Activated naive CD8-positive, alpha-beta T cell treated with anti-CD3 and anti-CD28 coated beads, Interleukin-2, amount 10 ng/mL, durations not matched to agents 7 days and 5 days (primary cell): ENCODE measurements around the gene ARHGAP21. TPM values are rescaled to one million over a fixed set of nuclear protein-coding genes. Genes with fewer than 3 reads are reported as not detected.
A peak's percentile ranks its signal among the peaks of the same experiment; 100 is the strongest.
"Not testable (repeated sequence)": the region's sequence is repeated elsewhere in the genome, so short reads cannot be mapped to it uniquely, and the experiment has no call there.

Experiments used
- ATAC-seq: fragments of 150-1000 bp; cut with Tn5 transposase; one replicate; pipeline ENCODE4 v1.10.0; 2021; ENCODE audit warnings: low read depth, moderate library complexity
- POLR2A ChIA-PET: fragments of 350-600 bp; sonication (Branson Sonifier 250); formaldehyde crosslinking; loops from one replicate; lab custom pipeline; 2021; ENCODE audit warnings: antibody characterized with exemption; lab: Charles Lee
- DNase-seq: peaks from one replicate; pipeline ENCODE4 v3.0.0; 2021
- H3K27ac Mint-ChIP-seq: one replicate; pipeline ENCODE4 v1.8.0; 2022; ENCODE audit warnings: mild to moderate bottlenecking, mixed read lengths
- H3K27me3 Mint-ChIP-seq: one replicate; pipeline ENCODE4 v1.8.0; 2022; ENCODE audit warnings: mild to moderate bottlenecking, moderate library complexity, mixed read lengths
- H3K36me3 Mint-ChIP-seq: one replicate; pipeline ENCODE4 v1.8.0; 2021; ENCODE audit warnings: mild to moderate bottlenecking, mixed read lengths
- H3K4me1 Mint-ChIP-seq: one replicate; pipeline ENCODE4 v1.8.0; 2021; ENCODE audit warnings: mixed read lengths
- H3K4me3 Mint-ChIP-seq: one replicate; pipeline ENCODE4 v1.8.0; 2022; ENCODE audit warnings: mild to moderate bottlenecking, moderate library complexity, mixed read lengths
- H3K9me3 Mint-ChIP-seq: one replicate; pipeline ENCODE4 v1.8.0; 2021; ENCODE audit warnings: mixed read lengths
- total RNA-seq, 2 experiments: library from RNA; stranded (reverse); gene quantifications; one replicate each; pipeline ENCODE4 v1.2.3, GENCODE V29; 2021

The ARHGAP21 gene
- total RNA-seq, 2 experiments from 2014 or later = 23.5 to 29.6 TPM

DNA sequence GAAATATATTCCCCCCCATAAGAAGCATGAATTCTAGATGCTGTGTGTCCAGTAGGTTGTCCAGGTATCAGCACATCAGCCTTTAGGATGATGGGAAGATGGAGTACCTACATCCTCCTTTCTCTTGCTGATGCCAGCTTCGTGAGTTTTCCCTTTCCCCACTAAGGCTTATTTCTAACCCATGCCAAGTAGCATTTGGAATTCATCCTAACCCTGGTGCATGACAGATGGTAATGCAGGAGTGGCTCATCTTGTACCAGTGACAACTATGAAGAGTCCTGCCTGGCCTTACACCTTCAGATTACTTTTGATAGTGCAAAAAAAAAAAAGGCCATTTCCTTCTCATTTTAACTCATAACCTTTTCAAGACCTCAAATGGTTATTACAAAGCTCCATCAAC, 58.7 kb downstream of the ARHGAP21 start:
- H3K27me3 Mint-ChIP-seq = no peaks in the 10 kb centered on the region
- no peak overlapping the region for H3K4me3 Mint-ChIP-seq
- ATAC-seq (no peak), DNase-seq (no peak)
- peaks cover 5% of the 10 kb centered on the region for H3K36me3 Mint-ChIP-seq
- no peaks in the 10 kb centered on the region for H3K9me3 Mint-ChIP-seq
- no peaks in the 10 kb centered on the region for H3K4me1 Mint-ChIP-seq
- POLR2A ChIA-PET = no interaction called here
- H3K27ac Mint-ChIP-seq = no peak overlapping the region

DNA sequence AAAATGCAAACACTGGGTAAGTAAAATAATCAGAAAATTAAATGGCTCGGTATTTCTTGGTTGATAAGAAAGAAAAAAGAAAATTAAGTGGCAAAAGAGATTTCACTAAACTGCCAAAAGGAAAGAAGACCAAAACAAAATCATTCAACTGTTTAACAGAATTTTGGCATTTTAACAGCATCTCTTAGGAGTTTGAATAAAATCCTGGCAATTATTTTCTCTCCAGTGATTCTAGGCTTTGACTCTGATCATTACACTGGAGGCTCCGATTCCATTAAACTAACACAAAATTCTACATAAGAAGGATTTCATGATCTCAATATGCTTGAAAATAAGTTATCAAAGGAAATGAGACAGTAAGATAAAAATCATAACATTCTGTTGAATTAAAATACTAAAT, 62.3 kb downstream of the ARHGAP21 start:
- no peak for ATAC-seq
- POLR2A ChIA-PET = no interaction called here
- H3K27me3 Mint-ChIP-seq = no peaks in the 10 kb centered on the region

DNA sequence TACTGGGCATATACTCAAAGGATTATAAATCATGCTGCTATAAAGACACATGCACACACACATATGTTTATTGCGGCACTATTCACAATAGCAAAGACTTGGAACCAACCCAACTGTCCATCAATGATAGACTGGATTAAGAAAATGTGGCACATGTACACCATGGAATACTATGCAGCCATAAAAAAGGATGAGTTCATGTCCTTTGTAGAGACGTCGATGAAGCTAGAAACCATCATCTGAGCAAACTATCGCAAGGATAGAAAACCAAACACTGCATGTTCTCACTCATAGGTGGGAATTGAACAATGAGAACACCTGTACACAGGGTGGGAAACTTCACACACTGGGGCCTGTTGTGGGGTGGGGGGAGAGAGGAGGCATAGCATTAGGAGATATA, 65.4 kb downstream of the ARHGAP21 start:
- H3K27me3 Mint-ChIP-seq, H3K4me1 Mint-ChIP-seq, H3K27ac Mint-ChIP-seq, H3K4me3 Mint-ChIP-seq, H3K9me3 Mint-ChIP-seq, DNase-seq, POLR2A ChIA-PET, ATAC-seq: not testable (repeated sequence)
- H3K36me3 Mint-ChIP-seq = peaks cover 15% of the 10 kb centered on the region

More for the DNA sequence above, 62.3 kb downstream of the ARHGAP21 start:
- Mint-ChIP-seq H3K27ac (no peak overlapping the region), H3K4me1 (peaks cover 1% of the 10 kb centered on the region), H3K9me3 (peaks cover 5% of the 10 kb centered on the region), H3K4me3 (no peak overlapping the region), H3K36me3 (peaks cover 14% of the 10 kb centered on the region)
- no peak for DNase-seq

DNA sequence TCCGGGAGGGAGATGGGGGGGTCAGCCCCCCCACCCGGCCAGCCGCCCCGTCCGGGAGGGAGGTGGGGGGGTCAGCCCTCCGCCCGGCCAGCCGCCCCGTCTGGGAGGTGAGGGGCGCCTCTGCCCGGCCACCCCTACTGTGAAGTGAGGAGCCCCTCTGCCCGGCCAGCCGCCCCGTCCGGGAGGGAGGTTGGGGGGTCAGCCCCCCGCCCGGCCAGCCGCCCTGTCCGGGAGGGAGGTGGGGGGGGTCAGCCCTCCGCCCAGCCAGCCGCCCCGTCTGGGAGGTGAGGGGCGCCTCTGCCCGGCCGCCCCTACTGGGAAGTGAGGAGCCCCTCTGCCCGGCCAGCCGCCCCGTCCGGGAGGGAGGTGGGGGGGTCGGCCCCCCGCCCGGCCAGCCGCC, 67.4 kb downstream of the ARHGAP21 start:
- H3K27ac Mint-ChIP-seq, DNase-seq, H3K9me3 Mint-ChIP-seq, H3K27me3 Mint-ChIP-seq, POLR2A ChIA-PET, ATAC-seq, H3K4me3 Mint-ChIP-seq, H3K4me1 Mint-ChIP-seq: not testable (repeated sequence)
- peaks cover 15% of the 10 kb centered on the region for H3K36me3 Mint-ChIP-seq

DNA sequence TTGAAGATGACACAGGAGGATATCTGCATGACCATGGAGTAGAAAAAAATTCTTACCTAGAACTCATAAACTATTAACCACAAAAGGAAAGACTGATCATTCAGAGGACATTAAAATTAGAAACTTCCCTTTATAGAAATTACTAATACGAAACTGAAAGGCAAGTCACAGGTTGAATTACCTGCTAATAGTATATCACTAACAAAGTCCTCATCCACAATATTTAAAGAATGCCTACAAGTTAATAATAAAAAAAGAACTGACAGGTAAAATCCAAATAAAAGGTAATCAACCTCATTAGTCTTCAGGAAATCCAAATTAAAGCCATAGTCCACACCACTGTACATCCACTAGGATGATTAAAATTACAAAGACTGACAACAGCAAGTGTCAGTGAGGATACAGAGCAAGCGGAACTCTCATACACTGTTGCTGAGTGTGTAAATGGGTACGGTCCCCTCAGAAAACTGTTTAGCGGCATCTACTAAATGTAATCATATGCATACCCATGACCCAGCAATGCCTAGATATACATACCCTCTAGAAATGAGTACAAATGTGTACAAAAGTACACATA, 71.2 kb downstream of the ARHGAP21 start:
- DNase-seq (no peak), ATAC-seq (no peak)
- peaks cover 4% of the 10 kb centered on the region for H3K4me1 Mint-ChIP-seq
- H3K9me3 Mint-ChIP-seq = peaks cover 2% of the 10 kb centered on the region
- H3K27ac Mint-ChIP-seq = no peak overlapping the region
- POLR2A ChIA-PET = no interaction called here
- no peak overlapping the region for H3K4me3 Mint-ChIP-seq
- no peaks in the 10 kb centered on the region for H3K27me3 Mint-ChIP-seq
- peaks cover 3% of the 10 kb centered on the region for H3K36me3 Mint-ChIP-seq

DNA sequence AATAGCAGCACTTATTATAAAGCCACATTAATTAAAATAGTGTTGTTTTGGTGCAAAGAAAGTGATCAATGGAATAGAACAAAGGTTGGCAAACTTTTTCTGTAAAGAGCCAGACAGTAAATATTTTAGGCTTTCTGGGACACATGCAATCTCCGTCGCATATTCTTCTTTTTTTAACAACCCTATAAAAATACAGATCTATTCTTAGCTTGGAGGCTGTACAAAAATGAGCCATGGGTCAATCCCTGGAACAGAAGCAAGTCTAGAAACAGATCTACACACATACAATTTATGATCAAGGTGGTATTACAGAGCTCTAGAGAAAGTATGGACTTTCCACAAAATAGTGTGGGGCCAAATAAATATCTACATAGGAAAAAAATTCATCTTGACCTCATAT, 71.8 kb downstream of the ARHGAP21 start:
- H3K27me3 Mint-ChIP-seq = no peaks in the 10 kb centered on the region
- H3K9me3 Mint-ChIP-seq = peaks cover 2% of the 10 kb centered on the region
- H3K27ac Mint-ChIP-seq = no peak overlapping the region
- no peak overlapping the region for H3K4me3 Mint-ChIP-seq
- POLR2A ChIA-PET = no interaction called here
- peaks cover 5% of the 10 kb centered on the region for H3K36me3 Mint-ChIP-seq
- H3K4me1 Mint-ChIP-seq = peaks cover 4% of the 10 kb centered on the region
- DNase-seq (no peak), ATAC-seq (no peak)

DNA sequence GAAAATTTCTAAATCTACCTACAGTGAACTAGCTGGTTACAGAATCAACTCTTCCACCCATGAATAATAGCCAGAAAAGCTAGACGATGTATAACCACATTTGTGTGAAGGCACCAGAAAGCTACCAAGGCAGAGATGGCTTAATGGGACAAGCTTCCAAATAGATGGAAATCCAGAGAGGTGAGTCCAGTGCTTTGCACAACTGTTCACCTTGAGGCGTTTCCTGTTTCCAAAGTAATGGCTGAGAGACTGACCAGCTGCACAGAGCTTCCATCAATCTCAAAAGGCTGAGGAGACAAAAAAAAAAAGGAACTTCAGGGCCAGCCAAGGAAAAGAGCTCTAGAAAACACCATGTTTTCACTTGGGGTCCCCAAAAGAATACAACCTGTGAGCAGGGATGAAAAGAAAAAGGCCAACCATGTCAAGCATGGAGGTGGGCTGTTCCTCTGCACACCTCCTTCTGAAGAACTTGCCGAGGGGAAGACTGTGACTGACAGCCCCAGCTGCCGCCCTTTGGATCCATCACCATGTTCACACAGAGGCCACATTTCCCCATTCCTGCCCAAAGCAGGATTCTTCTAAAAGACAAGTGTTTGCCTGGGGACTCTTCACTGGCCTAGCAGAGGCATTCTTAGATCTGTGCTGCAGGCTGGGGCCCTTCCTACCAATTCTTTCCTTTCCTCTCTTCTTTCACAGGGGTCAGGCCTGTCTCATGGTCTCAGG, 72.9 kb downstream of the ARHGAP21 start:
- Mint-ChIP-seq H3K27me3 (no peaks in the 10 kb centered on the region), H3K4me1 (peaks cover 4% of the 10 kb centered on the region), H3K9me3 (peaks cover 2% of the 10 kb centered on the region), H3K27ac (no peak overlapping the region), H3K4me3 (no peak overlapping the region), H3K36me3 (peaks cover 5% of the 10 kb centered on the region)
- ATAC-seq (no peak), DNase-seq (no peak)
- POLR2A ChIA-PET = no interaction called here

DNA sequence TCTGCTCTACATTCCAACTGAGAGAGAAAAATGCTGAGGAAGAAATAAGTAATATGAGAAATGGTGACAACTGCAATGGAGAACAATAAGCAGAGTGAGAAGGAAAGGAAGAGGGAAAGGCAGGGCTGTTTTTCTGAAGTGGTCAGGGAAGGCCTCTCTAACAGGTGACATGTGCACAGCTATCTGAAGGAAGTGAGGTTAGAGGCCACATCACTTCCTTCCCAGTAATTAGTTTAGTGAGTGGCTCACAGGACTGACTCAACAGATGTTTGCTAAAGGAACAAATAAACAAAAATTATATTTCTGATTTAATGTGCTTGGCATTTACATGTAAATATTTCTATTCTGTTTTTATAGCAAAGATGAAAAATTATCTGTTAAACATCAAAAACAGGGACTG, 77.9 kb downstream of the ARHGAP21 start:
- Mint-ChIP-seq H3K4me1 (no peaks in the 10 kb centered on the region), H3K9me3 (no peaks in the 10 kb centered on the region), H3K27me3 (no peaks in the 10 kb centered on the region), H3K4me3 (no peak overlapping the region), H3K27ac (no peak overlapping the region), H3K36me3 (peaks cover 1% of the 10 kb centered on the region)
- DNase-seq (no peak), ATAC-seq (peak; percentile 84)
- POLR2A ChIA-PET = no interaction called here

DNA sequence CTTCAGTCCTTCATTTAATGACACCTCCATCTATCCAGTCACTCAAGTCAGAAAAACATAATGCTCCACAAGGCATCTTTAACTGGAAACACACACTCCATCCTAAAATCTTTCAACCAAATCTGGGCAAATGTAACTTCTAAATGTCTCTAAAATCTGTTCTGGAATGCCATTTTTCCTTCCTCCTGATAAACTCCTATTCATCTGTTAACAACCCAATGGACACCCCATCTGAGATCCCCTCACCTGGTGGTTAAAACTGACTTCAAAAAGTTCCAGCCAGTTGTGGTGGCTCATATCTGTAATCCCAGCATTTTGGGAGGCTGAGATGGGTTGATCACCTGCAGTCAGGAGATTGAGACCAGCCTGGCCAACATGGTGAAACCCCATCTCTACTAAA, 78.7 kb downstream of the ARHGAP21 start:
- Mint-ChIP-seq H3K27ac (no peak overlapping the region), H3K9me3 (no peaks in the 10 kb centered on the region), H3K36me3 (peaks cover 1% of the 10 kb centered on the region), H3K27me3 (no peaks in the 10 kb centered on the region), H3K4me3 (no peak overlapping the region), H3K4me1 (no peaks in the 10 kb centered on the region)
- DNase-seq (no peak), ATAC-seq (no peak)
- POLR2A ChIA-PET = no interaction called here

DNA sequence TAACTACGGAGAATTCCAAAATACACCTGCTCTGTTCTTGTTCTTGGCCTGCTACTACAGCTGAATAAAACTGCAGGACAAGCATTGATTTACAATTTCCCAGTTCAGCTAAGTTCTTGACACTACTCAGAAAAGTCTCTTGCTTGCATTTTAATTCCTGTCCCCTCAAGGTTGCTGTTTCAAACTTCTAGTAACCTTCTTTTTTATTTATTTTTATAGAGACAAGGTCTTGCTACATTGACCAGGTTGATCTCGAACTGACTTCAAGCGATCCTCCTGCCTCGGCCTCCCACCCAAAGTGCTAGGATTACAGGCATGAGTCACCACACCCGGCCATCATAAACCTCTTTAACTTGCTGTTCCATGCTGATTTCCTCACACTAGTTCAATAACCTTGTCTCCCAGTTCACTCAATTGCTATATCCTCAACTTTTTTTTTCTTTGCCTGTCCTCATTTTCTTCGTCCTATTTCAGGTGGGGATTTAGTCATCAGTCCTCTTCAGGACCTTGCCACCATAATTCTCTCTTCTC, 79.9 kb downstream of the ARHGAP21 start:
- Mint-ChIP-seq H3K4me1 (no peaks in the 10 kb centered on the region), H3K36me3 (peaks cover 1% of the 10 kb centered on the region), H3K9me3 (no peaks in the 10 kb centered on the region), H3K27me3 (no peaks in the 10 kb centered on the region), H3K4me3 (no peak overlapping the region), H3K27ac (no peak overlapping the region)
- POLR2A ChIA-PET = interaction anchor here (0.6 kb wide), 1 partner anchor 79 kb away, joined by 3 read pairs; no protein-coding TSS in a partner anchor
- no peak for ATAC-seq
- DNase-seq = no peak

DNA sequence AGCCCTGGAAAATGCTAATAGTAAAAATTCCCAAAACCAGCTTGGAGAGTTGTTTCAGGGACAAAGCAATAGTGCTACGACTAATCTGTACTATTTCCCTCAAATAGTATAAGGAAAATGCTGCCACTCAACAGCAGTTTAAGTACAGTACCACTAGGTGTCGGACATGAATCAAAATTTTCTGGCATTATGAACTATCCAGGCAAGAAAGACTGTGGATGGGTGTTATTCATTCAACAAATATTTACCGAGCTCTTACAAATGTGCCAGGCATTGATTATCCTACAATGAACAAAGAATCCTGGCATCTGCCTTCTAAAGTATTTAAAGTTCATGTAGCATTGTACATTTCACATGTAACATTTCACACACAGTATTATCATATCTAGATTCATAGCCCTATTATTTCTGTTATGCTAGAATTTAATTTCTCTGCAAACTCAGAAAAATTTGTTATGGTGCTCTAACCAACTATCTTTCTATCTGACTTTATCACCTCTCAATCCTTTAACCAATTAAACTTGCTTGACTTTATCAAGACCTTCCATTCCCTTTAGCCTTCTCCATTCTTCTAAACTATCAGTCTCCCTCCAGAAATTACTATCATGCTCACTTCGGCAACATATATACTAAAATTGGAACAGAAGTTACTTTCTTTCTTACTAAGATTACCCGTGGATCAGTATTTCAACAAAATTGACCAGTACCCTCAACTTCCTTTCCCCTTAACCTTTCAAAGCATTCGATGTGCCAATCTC, 80.6 kb downstream of the ARHGAP21 start:
- Mint-ChIP-seq H3K27ac (no peak overlapping the region), H3K36me3 (peaks cover 1% of the 10 kb centered on the region), H3K4me3 (no peak overlapping the region), H3K4me1 (no peaks in the 10 kb centered on the region), H3K27me3 (no peaks in the 10 kb centered on the region), H3K9me3 (no peaks in the 10 kb centered on the region)
- POLR2A ChIA-PET = interaction anchor here (0.6 kb wide), 2 partner anchors 79 to 223 kb away, joined by 3 to 7 read pairs; no protein-coding TSS in a partner anchor
- DNase-seq (no peak), ATAC-seq (peak; percentile 45)

DNA sequence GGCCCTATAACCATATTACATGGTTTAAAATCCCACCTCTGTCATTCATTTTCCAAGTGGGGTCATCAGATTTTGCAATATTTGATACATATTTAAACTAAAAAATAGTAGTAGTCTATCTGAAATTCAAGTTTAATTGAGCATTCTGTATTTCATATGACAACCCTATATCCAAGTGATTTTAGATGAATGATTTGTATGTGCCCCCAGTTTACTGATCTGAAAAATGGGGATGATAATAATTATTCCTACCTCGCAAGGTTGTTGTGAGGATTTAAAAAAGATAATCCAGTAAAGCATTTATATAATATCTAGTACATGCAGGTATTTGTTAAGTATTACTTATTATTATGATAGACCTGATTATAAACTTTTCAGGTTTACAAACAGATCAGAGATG, 84.6 kb downstream of the ARHGAP21 start:
- no peak overlapping the region for H3K4me3 Mint-ChIP-seq
- H3K36me3 Mint-ChIP-seq = no peaks in the 10 kb centered on the region
- POLR2A ChIA-PET = no interaction called here
- H3K9me3 Mint-ChIP-seq = no peaks in the 10 kb centered on the region
- no peak overlapping the region for H3K27ac Mint-ChIP-seq
- H3K4me1 Mint-ChIP-seq = no peaks in the 10 kb centered on the region
- DNase-seq (no peak), ATAC-seq (no peak)
- H3K27me3 Mint-ChIP-seq = no peaks in the 10 kb centered on the region

DNA sequence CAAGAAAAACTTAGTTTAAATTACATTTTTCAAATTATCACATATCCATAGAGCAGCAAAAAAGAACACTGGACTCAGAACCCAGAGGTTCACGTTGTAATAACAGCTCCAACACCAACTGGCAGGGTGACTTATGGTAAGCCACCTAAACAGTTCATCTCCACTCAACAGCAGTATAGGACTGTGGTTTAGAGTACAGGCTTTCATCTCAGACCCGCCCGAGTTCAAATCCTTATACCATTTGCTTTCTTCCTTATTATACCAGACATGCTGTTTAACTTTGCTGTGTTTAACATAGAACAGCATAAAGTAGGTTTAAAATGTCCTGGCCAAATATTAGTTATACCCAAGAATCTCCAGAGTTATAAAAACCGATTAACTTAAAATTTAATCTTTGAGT, 97.9 kb downstream of the ARHGAP21 start:
- POLR2A ChIA-PET = no interaction called here
- Mint-ChIP-seq H3K4me3 (no peak overlapping the region), H3K27ac (no peak overlapping the region), H3K4me1 (peaks cover 9% of the 10 kb centered on the region), H3K36me3 (no peaks in the 10 kb centered on the region), H3K9me3 (no peaks in the 10 kb centered on the region), H3K27me3 (no peaks in the 10 kb centered on the region)
- ATAC-seq (no peak), DNase-seq (no peak)
